Skeletal muscle tissue (tissue), 4 donors: ENCODE results near the gene ALPI. TPM values are rescaled to one million over a fixed set of nuclear protein-coding genes. Genes with fewer than 3 reads are reported as not detected.

Source experiments
- H3K27ac ChIP-seq: one replicate; pipeline ENCODE4 v1.7.0; 2013; ENCODE audit warnings: mild to moderate bottlenecking, low read depth, low read length, inconsistent platforms
- H3K27me3 ChIP-seq, 3 donors: one replicate each; pipeline ENCODE4 v1.7.0; 2013; ENCODE audit warnings: low read length in 3 of 3; ENCODE audit not compliant: control insufficient read depth in 3 of 3, insufficient read depth in 3 of 3
- H3K36me3 ChIP-seq, 3 donors: one replicate each; pipeline ENCODE4 v1.7.0; 2013; ENCODE audit warnings: low read length in 3 of 3; ENCODE audit not compliant: control insufficient read depth in 3 of 3, insufficient read depth in 3 of 3
- H3K4me1 ChIP-seq, 3 donors: one replicate each; pipeline ENCODE4 v1.7.0; 2013; ENCODE audit warnings: low read length in 3 of 3, mild to moderate bottlenecking in 3 of 3; ENCODE audit not compliant: control insufficient read depth in 3 of 3, insufficient read depth in 3 of 3
- H3K4me3 ChIP-seq, 3 donors: one replicate each; pipeline ENCODE4 v1.7.0; 2013; ENCODE audit warnings: low read length in 3 of 3
- H3K9ac ChIP-seq, 3 donors: one replicate each; pipeline ENCODE4 v1.7.0; 2013; ENCODE audit warnings: low read length in 3 of 3, mild to moderate bottlenecking in 3 of 3, moderate library complexity in 2 of 3, low read depth in 1 of 3
- H3K9me3 ChIP-seq, 3 donors: one replicate each; pipeline ENCODE4 v1.7.0; 2013; ENCODE audit warnings: low read length in 3 of 3; ENCODE audit not compliant: control insufficient read depth in 3 of 3
- total RNA-seq: library from RNA; depleted of rRNA; stranded (reverse); fragments of >200 nt; gene quantifications from one replicate; pipeline ENCODE4 v1.2.3, GENCODE V29; 2014
- donor health status: Osteomylitis.

Gene ALPI
- total RNA-seq, 1 donor from 2014 or later = not detected

DNA sequence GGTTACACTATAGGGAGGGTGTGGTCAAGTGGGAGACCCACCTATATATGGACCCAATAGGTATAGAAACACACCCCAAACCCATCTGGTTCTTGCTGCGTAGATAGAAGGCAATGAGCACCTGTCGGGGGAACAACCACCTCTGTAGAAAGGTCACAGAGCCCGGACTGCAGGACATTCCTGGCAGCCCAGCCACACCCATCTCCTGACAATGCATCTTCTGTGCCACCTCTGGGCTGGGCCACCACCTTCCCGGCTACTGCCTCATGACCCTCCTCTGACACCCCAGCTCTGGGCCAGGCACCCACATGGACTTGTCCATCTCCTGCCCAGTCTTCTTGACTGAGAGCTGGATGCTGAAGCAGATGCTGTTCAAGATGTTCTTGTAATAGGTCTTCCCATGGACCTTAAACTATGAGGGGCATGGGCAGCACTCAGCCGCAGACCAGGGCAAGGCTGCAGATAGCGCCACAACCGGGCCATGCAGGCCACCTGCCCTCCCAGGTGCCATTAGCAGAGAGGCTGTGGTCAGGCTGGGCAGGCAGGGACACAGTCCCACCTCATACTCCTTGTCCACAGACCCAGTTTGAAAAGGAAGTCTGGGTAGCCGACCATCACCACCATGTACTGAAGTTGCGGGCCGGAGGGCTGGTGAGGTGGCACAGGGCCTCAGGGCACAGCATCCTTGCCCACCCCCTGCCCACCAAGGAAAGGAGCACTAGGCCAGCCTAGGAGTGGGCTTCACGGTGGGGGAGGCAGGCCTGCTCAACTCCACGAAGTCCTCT, 40.0 kb upstream of the ALPI start:
- H3K27me3 ChIP-seq = peaks cover 58 to 66% (median 66%) of the 10 kb centered on the region in 3 donors
- peaks cover 4 to 18% (median 6%) of the 10 kb centered on the region in 3 donors for H3K4me1 ChIP-seq
- no peak overlapping the region for H3K27ac ChIP-seq
- H3K36me3 ChIP-seq = no peaks in the 10 kb centered on the region
- H3K9me3 ChIP-seq = no peaks in the 10 kb centered on the region
- H3K4me3 ChIP-seq = no peak overlapping the region
- H3K9ac ChIP-seq = no peak overlapping the region

DNA sequence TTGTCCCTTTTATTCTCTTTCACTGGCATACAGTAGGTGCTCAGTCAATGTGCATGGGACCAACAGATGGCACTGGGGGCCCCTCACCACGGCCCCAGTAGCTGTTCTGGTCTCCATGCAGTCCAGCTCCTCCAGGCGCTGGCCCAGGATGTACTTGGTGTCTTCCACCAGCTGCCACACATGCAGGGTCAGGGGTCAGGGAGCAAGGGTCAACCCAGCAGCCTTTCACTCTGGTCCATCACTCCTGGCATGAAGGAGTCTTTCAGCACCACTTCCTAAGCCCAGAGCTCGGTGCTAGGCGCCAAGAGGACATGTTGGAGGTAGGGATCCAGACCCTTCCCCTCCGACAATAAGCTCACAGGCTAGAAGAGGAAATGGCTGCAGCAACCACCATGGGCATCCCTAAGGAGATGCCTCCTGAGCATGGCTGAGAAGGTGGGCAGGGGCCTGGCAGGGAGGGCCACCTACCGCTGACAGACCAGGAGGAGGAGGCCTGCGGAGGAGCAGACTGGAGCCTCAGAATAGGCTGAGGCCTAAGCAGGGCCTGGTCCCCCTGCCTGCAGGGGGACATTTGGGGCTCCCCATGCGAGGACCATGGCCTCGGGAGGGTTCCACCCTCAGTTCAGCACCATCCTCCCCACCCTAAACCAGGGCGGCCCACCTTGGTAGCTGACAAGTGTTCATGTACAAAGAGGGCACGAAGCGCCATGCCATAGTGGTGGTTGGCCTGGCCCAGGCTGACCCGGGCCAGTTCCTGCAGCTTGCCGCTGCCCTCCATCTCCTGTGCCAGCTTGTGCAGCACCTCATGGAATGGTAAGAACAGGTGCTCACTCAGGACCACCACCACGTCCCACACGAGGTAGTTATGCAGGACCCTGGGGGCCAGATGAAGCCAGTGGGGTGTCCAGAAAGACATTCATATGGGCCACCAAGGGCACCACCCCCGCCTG, 39.2 kb upstream of the ALPI start:
- Histone ChIP-seq H3K27ac (no peak overlapping the region), H3K9ac (no peak overlapping the region), H3K36me3 (no peaks in the 10 kb centered on the region), H3K4me1 (peaks cover 4 to 19% (median 6%) of the 10 kb centered on the region in 3 donors), H3K4me3 (no peak overlapping the region), H3K27me3 (peaks cover 67 to 74% (median 71%) of the 10 kb centered on the region in 3 donors), H3K9me3 (no peaks in the 10 kb centered on the region)

- H3K9ac ChIP-seq = no peak overlapping the region
- H3K9me3 ChIP-seq = peaks cover 1 to 5% (median 3%) of the 10 kb centered on the region in 3 donors
- no peaks in the 10 kb centered on the region for H3K36me3 ChIP-seq
- peaks cover 4 to 19% (median 6%) of the 10 kb centered on the region in 3 donors for H3K4me1 ChIP-seq
- H3K4me3 ChIP-seq = no peak overlapping the region
- peaks cover 73 to 81% (median 76%) of the 10 kb centered on the region in 3 donors for H3K27me3 ChIP-seq
- no peak overlapping the region for H3K27ac ChIP-seq
These were observed 38.5 kb upstream of the ALPI start for GRCh38 chr2:232417489-232417888.

- no peaks in the 10 kb centered on the region for H3K36me3 ChIP-seq
- H3K9ac ChIP-seq = no peak overlapping the region
- H3K4me3 ChIP-seq = no peak overlapping the region
- no peak overlapping the region for H3K27ac ChIP-seq
- H3K9me3 ChIP-seq = peaks cover 4 to 8% (median 6%) of the 10 kb centered on the region in 3 donors
- peaks cover 74 to 84% (median 79%) of the 10 kb centered on the region in 3 donors for H3K27me3 ChIP-seq
- H3K4me1 ChIP-seq = peaks cover 4 to 19% (median 6%) of the 10 kb centered on the region in 3 donors
These were observed 37.9 kb upstream of the ALPI start for GRCh38 chr2:232418056-232418455.

GRCh38 chr2:232418466-232419244, 37.3 kb upstream of the ALPI start:
- Histone ChIP-seq H3K36me3 (no peaks in the 10 kb centered on the region), H3K27me3 (peaks cover 71 to 84% (median 79%) of the 10 kb centered on the region in 3 donors)

DNA sequence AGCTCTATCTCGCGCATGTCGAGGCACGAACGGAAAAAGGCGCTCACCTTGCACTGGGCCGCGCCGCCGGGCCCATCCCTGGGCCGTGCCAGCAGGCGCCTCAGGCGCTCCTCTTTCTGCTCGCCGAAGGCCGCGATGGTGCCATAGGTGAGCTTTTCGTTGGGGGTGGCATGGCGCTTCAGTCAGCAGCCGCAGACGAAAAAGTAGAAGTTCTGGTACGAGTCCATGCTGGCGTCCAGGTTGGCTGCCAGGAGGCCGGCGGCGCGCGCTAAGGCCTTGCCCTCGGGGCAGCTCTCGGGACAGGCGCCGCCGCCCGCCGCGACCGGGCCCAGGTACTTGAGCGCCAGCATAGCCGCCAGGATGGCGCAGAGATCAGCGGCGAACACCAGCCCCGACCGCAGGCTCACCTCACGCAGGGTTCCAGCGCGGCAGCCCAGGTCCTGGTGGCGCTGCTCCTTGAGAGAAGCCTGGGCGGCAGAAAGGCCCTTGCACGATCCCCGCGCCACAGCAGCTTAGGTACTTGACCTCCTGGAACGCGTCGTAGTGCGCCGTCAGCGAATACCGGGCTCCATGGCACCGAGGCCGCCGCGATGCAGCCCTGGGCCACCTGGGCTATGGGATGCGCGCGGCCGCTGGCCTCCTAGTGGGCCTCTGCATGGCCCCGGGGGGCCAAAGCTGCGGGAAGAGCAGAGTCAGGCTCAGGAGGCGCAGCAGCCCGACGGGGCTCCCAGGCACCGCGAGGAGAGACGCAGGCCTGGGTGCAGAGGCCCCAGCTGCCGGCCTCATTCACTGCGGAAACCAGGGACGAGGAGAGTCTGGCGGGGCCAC, 36.5 kb upstream of the ALPI start:
- peaks cover 75 to 86% (median 79%) of the 10 kb centered on the region in 3 donors for H3K27me3 ChIP-seq
- H3K27ac ChIP-seq = no peak overlapping the region
- H3K4me3 ChIP-seq = peak overlapping the region in 1 of 3 donors; percentile 46
- peaks cover 4 to 19% (median 6%) of the 10 kb centered on the region in 3 donors for H3K4me1 ChIP-seq
- H3K36me3 ChIP-seq = no peaks in the 10 kb centered on the region
- peaks cover 4 to 8% (median 6%) of the 10 kb centered on the region in 3 donors for H3K9me3 ChIP-seq
- no peak overlapping the region for H3K9ac ChIP-seq

More at GRCh38 chr2:232418466-232419244, 37.3 kb upstream of the ALPI start:
- Histone ChIP-seq H3K9me3 (peaks cover 4 to 8% (median 6%) of the 10 kb centered on the region in 3 donors), H3K9ac (no peak overlapping the region), H3K27ac (no peak overlapping the region), H3K4me3 (peak overlapping the region in 2 of 3 donors; percentile 43 to 46), H3K4me1 (peaks cover 4 to 19% (median 6%) of the 10 kb centered on the region in 3 donors)

DNA sequence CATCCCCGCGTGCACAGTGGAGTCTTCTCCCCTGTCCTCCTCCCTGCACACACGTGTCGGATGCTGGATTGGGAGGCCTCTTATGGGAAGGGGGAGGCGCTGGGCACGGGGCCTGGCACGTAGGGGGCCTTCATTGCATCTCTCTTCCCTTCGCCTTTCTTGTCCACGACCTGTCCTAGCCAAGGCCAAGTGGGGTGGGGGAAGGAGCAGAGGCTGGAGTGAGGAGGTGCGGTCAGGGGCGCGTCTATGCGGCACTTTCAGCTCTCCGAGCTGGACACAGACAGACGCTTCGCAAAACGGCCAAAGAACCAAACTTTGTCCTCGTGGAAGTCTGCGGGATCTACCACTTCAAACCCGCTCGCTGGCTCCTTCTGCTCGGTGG, 35.9 kb upstream of the ALPI start:
- H3K27ac ChIP-seq = no peak overlapping the region
- peaks cover 4 to 8% (median 6%) of the 10 kb centered on the region in 3 donors for H3K9me3 ChIP-seq
- no peak overlapping the region for H3K4me3 ChIP-seq
- peaks cover 4 to 19% (median 6%) of the 10 kb centered on the region in 3 donors for H3K4me1 ChIP-seq
- H3K9ac ChIP-seq = no peak overlapping the region
- peaks cover 70 to 82% (median 74%) of the 10 kb centered on the region in 3 donors for H3K27me3 ChIP-seq
- no peaks in the 10 kb centered on the region for H3K36me3 ChIP-seq

GRCh38 chr2:232420463-232421188, 35.3 kb upstream of the ALPI start:
- Histone ChIP-seq H3K4me3 (peak overlapping the region in 1 of 3 donors; percentile 27), H3K27me3 (peaks cover 68 to 76% (median 69%) of the 10 kb centered on the region in 3 donors), H3K4me1 (peaks cover 4 to 19% (median 6%) of the 10 kb centered on the region in 3 donors), H3K36me3 (no peaks in the 10 kb centered on the region), H3K9ac (no peak overlapping the region), H3K9me3 (peaks cover 4 to 8% (median 6%) of the 10 kb centered on the region in 3 donors), H3K27ac (no peak overlapping the region)
